CD14-positive monocyte (primary cell): ENCODE measurements around the gene OR6M1. TPM values are rescaled to one million over a fixed set of nuclear protein-coding genes. Genes with fewer than 3 reads are reported as not detected.

Source experiments
- DNase-seq, 3 donors: peaks; one replicate each; pipeline ENCODE4 v3.0.0-alpha.2; 2011 to 2022
- H2AFZ ChIP-seq: 2 replicates; pipeline ENCODE4 v1.6.0; 2012; ENCODE audit warnings: mild to moderate bottlenecking, low read depth, low read length, inconsistent platforms; ENCODE audit not compliant: insufficient read depth, poor library complexity, severe bottlenecking
- H3K27ac ChIP-seq, 2 donors: 1 replicate in 1 of 2; 2 replicates in 1 of 2; pipeline ENCODE4 v1.5.1; 2012 to 2013; ENCODE audit warnings: low read length in 2 of 2, control low read depth in 1 of 2, inconsistent platforms in 1 of 2, low read depth in 1 of 2, mild to moderate bottlenecking in 1 of 2
- H3K27me3 ChIP-seq, 2 donors: one replicate each; pipeline versions ENCODE4 v1.6.0 to v1.6.1; 2011 to 2013; ENCODE audit warnings: low read length in 2 of 2; ENCODE audit not compliant: control insufficient read depth in 2 of 2, insufficient read depth in 2 of 2
- H3K36me3 ChIP-seq, 2 donors: replicated peaks in 1 of 2; 1 replicate in 1 of 2; 2 replicates in 1 of 2; pipeline versions ENCODE4 v1.5.1 to v1.6.1; 2012 to 2013; ENCODE audit warnings: low read length in 2 of 2, control low read depth in 1 of 2, inconsistent platforms in 1 of 2, mild to moderate bottlenecking in 1 of 2; ENCODE audit not compliant: insufficient read depth in 2 of 2, control insufficient read depth in 1 of 2
- H3K4me1 ChIP-seq, 2 donors: 1 replicate in 1 of 2; 2 replicates in 1 of 2; pipeline versions ENCODE4 v1.5.1 to v1.6.1; 2012 to 2013; ENCODE audit warnings: low read length in 2 of 2, control low read depth in 1 of 2, inconsistent platforms in 1 of 2, mild to moderate bottlenecking in 1 of 2, moderate library complexity in 1 of 2; ENCODE audit not compliant: insufficient read depth in 2 of 2, control insufficient read depth in 1 of 2
- H3K4me2 ChIP-seq: replicated peaks from 2 replicates; pipeline ENCODE3; 2012; ENCODE audit warnings: low read length, moderate library complexity, mild to moderate bottlenecking; ENCODE audit not compliant: poor library complexity, severe bottlenecking; ENCODE audit errors: extremely low read depth
- H3K4me3 ChIP-seq, 3 experiments: fragments of 200-600 bp in 1 of 3; sonication (generic) in 1 of 3; replicated peaks in 1 of 3; 1 replicate in 2 of 3; 2 replicates in 1 of 3; pipeline ENCODE4 v1.5.1; 2011 to 2013; ENCODE audit warnings: low read length in 3 of 3, mild to moderate bottlenecking in 3 of 3, control low read depth in 2 of 3, low read depth in 2 of 3, inconsistent platforms in 1 of 3, moderate library complexity in 1 of 3
- H3K79me2 ChIP-seq: 2 replicates; pipeline ENCODE4 v1.6.0; 2012; ENCODE audit warnings: mild to moderate bottlenecking, control low read depth, inconsistent platforms, low read length, moderate library complexity; ENCODE audit not compliant: insufficient read depth
- H3K9ac ChIP-seq: 2 replicates; pipeline ENCODE4 v1.6.0; 2017; ENCODE audit warnings: low read length, mild to moderate bottlenecking; ENCODE audit not compliant: insufficient read depth, poor library complexity, severe bottlenecking
- H3K9me3 ChIP-seq, 2 donors: replicated peaks in 1 of 2; 1 replicate in 1 of 2; 2 replicates in 1 of 2; pipeline versions ENCODE4 v1.5.1 to v1.6.1; 2012 to 2013; ENCODE audit warnings: low read length in 2 of 2, control low read depth in 1 of 2; ENCODE audit not compliant: control insufficient read depth in 1 of 2, insufficient read depth in 1 of 2
- H4K20me1 ChIP-seq: 2 replicates; pipeline ENCODE4 v1.6.0; 2012; ENCODE audit warnings: mild to moderate bottlenecking, low read length, control low read depth, moderate library complexity; ENCODE audit not compliant: insufficient read depth
- H3K27ac Mint-ChIP-seq, 7 donors: one replicate each; pipeline ENCODE4 v1.8.0; 2020; ENCODE audit warnings: mild to moderate bottlenecking in 7 of 7, mixed read lengths in 7 of 7, moderate library complexity in 6 of 7, inconsistent platforms in 2 of 7
- H3K27me3 Mint-ChIP-seq, 3 donors: one replicate each; pipeline ENCODE4 v1.8.0; 2021 to 2022; ENCODE audit warnings: low read depth in 3 of 3, mild to moderate bottlenecking in 3 of 3, mixed read lengths in 3 of 3, moderate library complexity in 3 of 3, inconsistent platforms in 1 of 3
- H3K36me3 Mint-ChIP-seq, 2 donors: one replicate each; pipeline ENCODE4 v1.8.0; 2020; ENCODE audit warnings: mixed read lengths in 2 of 2, inconsistent platforms in 1 of 2, mild to moderate bottlenecking in 1 of 2
- H3K4me1 Mint-ChIP-seq: one replicate; pipeline ENCODE4 v1.8.0; 2020; ENCODE audit warnings: mild to moderate bottlenecking, mixed read lengths
- H3K4me3 Mint-ChIP-seq, 2 donors: one replicate each; pipeline ENCODE4 v1.8.0; 2020; ENCODE audit warnings: mild to moderate bottlenecking in 2 of 2, mixed read lengths in 2 of 2, moderate library complexity in 1 of 2
- H3K9me3 Mint-ChIP-seq, 7 donors: one replicate each; pipeline ENCODE4 v1.8.0; 2020 to 2022; ENCODE audit warnings: mixed read lengths in 7 of 7, mild to moderate bottlenecking in 6 of 7, moderate library complexity in 6 of 7, inconsistent platforms in 2 of 7
- CTCF ChIP-seq: fragments of 200-600 bp; IDR thresholded peaks from one replicate; pipeline ENCODE4 v1.8.0; 2022; ENCODE audit warnings: antibody characterized with exemption, mild to moderate bottlenecking
- WGBS: methylation state at CpG from one replicate; pipeline ENCODE4 v1.1.5; 2013; ENCODE audit warnings: missing lambda C conversion rate; ENCODE audit not compliant: insufficient coverage; 5-methylcytosine and 5-hydroxymethylcytosine counted together
- intact Hi-C, 2 donors: fragments of 100-400 bp; cut with micrococcal nuclease; formaldehyde crosslinking; loops; one replicate each; pipeline versions ENCODE4 v1.15.0 to v1.15.1; 2023
- polyA plus RNA-seq, 3 donors: library from polyadenylated mRNA; depleted of rRNA in 1 of 3; unstranded in 2 of 3; stranded (reverse) in 1 of 3; fragments of 300-500 nt in 2 of 3; fragments of >200 nt in 1 of 3; fragmentation: Illumina TruSeq in 2 of 3; gene quantifications; 1 replicate in 2 of 3; 2 replicates in 1 of 3; pipeline ENCODE4 v1.2.3, GENCODE V29; 2012 to 2021

OR6M1 gene
- polyA plus RNA-seq, 3 donors = not detected

GRCh38 chr11:123778511-123778910, 27.6 kb downstream of the OR6M1 start:
- Histone ChIP-seq H3K4me1 (no peaks in the 10 kb centered on the region), H4K20me1 (no peaks in the 10 kb centered on the region), H3K27ac (no peak overlapping the region), H3K9me3 (no peaks in the 10 kb centered on the region), H3K4me2 (no peak overlapping the region), H2AFZ (no peak overlapping the region), H3K27me3 (no peaks in the 10 kb centered on the region), H3K9ac (no peak overlapping the region), H3K4me3 (no peak overlapping the region), H3K36me3 (no peaks in the 10 kb centered on the region), H3K79me2 (no peaks in the 10 kb centered on the region)
- DNase-seq = no peak
- peaks cover 0 to 7% (median 0%) of the 10 kb centered on the region in 7 donors for H3K9me3 Mint-ChIP-seq
- TF ChIP-seq CTCF = no peak
- no peaks in the 10 kb centered on the region for H3K4me1 Mint-ChIP-seq
- H3K4me3 Mint-ChIP-seq = no peak overlapping the region
- H3K27me3 Mint-ChIP-seq = peaks cover 0 to 6% (median 0%) of the 10 kb centered on the region in 3 donors
- H3K36me3 Mint-ChIP-seq = no peaks in the 10 kb centered on the region
- WGBS = no CpG with 5 or more reads among the region's 1 CpG
- H3K27ac Mint-ChIP-seq = no peak overlapping the region
- intact Hi-C loops = no loop called here

- intact Hi-C loops = no loop called here
- Histone ChIP-seq H3K27ac (no peak overlapping the region), H3K4me1 (no peaks in the 10 kb centered on the region), H3K4me2 (no peak overlapping the region), H3K36me3 (no peaks in the 10 kb centered on the region), H3K9ac (no peak overlapping the region), H4K20me1 (no peaks in the 10 kb centered on the region), H3K79me2 (no peaks in the 10 kb centered on the region), H3K4me3 (no peak overlapping the region), H3K9me3 (no peaks in the 10 kb centered on the region), H3K27me3 (no peaks in the 10 kb centered on the region), H2AFZ (no peak overlapping the region)
- no peak overlapping the region for H3K4me3 Mint-ChIP-seq
- no peak for DNase-seq
- H3K27me3 Mint-ChIP-seq = peaks cover 0 to 6% (median 0%) of the 10 kb centered on the region in 3 donors
- H3K9me3 Mint-ChIP-seq = peaks cover 0 to 7% (median 4%) of the 10 kb centered on the region in 7 donors
- H3K36me3 Mint-ChIP-seq = no peaks in the 10 kb centered on the region
- no peak overlapping the region for H3K27ac Mint-ChIP-seq
- TF ChIP-seq CTCF = no peak
- H3K4me1 Mint-ChIP-seq = no peaks in the 10 kb centered on the region
- WGBS = 66% methylated on average over 2 of the region's 4 CpGs
These were observed 30.2 kb downstream of the OR6M1 start for GRCh38 chr11:123775715-123776549.
